NCI-H345 (cell line): Measurements from ENCODE around the gene DCPS.

Experiments
- DNase-seq: peaks from one replicate; lab custom pipeline; 2025; lab: John Stamatoyannopoulos, UW

DCPS gene

DNA sequence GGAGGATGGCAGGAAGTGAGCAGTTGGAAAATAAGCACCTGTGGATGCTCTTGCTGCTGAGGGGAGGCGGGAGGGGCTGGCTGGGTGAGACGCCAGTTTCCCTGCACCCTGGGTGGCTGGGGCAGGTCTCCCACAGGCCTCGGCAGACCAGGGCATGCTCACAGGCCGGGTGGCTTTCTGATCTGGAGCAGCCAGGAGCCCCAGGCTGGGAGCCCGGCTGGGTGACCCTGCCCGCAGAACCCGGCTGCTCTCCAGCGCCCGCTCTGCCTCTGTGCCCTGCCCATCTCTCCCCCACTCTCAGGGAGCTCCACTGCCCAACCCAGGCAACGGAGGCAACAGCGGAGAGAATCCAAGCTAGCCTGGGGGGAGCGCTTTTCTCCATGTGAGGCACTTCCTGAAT, 24.6 kb downstream of the DCPS start:
- DNase-seq, result no peak

DNA sequence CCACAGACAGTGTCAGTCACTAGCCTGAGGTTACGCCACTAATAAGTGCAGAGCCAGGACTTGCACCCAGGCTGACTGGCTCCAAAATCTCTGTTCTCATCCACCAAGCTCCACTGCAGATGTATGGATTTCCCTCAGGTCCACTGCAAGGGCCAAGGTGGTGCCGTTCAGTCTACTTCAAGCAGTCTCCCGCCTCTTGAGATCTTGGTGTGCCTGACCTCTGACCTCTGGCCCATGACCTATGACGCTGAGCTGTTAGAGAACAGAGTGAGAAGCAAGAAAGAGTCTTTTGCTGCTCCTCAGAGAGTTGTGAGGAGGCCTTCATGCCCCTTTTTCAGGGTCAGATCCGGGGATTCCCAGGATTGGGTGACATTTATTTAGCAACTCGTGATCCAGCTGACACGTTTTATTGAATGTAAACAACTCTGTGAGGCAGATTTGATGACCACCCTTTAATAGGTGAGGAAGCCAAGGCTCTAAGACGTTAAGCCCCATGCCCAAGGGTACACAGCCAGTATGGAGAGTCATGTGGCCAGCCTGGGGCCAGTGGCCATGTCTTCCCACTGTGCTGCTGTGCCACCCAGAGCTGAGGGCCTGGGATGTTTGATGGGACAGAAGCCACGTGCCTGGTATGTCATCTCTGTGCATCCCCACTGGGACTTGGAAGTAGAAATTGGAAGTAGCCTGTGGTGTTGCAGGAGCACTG, 25.2 kb downstream of the DCPS start:
- no peak for DNase-seq

DNA sequence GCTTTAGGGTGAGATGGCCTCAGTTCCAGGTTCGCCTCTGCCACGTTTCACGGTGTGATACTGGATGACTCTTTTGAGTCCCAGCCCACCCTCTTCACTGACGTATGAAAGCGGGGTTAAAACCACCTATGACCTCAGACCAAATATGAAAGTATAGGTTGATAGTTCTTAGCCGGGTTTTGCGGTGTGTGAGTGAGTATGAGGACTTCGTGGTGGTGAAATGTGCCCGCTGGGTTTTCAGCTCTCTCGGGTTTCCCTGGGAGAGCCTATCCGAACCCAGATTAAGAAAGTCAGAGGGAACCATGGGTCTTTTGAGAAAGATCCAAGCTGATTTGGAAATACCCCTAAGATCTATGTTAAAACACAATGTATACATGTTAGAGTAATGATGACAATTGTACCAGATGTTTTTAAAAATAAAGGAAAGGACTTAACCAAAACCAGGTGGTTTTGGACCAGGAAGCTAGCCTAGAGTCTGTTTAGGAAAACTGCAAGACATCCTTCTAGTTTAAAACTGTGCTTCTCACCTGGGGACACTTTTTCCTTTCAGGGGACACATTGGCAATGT, 25.9 kb downstream of the DCPS start:
- DNase-seq, result no peak

DNA sequence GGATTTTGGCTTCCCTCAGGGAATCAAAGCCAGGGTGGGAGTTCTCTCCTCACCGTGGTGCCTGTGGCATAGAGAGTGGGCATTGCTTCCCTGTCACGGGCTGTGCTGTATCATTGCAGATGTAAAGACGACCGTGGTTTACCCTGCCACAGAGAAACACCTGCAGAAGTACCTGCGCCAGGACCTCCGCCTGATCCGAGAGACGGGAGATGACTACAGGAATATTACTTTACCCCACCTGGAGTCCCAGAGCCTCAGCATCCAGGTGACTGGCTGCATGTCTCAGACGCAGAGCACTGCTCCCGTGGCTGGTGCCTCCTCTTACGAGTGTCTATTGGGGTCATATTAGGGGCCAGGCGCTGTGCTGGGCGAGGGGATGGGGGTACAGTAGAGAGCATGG, 27.4 kb downstream of the DCPS start:
- DNase-seq, result no peak

DNA sequence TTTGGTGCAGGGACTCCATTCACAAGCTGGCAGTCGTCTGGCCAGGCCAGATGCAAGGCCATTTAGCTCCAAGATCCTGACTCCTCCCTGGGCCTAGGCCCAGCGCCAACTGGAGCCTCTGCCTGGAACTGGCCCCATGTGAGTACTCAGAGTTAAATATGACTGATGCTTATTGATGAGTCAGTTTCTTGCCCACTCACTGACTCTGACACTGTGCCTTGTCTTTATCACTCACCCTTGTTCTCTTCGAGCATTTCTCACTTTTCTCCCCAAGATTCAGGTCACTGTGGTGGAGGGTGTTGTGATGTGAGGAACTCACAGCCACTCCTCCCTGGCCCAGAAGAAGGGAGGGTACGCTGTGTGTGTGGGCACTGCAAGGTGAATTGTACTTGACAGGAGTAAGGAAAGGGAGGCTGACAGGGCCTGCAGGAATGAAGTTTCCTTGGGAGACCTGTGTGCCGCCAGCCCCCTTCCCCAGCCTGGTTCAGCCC, 28.4 kb downstream of the DCPS start:
- no peak for DNase-seq

DNA sequence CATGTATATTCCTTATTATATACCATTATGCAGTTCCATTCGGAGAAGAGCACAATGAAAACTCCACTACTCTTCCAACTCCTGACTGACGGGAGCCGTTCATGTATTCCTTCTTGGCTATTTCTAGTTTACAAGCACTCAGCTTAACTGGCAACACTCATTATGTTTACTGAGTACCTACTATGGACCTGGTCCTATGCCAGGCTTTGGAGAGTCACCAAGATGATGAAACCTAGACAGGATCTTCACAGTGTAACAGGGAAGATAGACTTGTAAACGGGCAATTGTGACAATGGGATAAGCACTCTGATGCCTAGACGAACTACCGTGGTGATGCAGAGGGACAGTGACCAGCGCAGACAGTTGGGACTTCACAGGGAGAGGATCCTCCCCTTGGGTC, 29.3 kb downstream of the DCPS start:
- DNase-seq, result no peak

DNA sequence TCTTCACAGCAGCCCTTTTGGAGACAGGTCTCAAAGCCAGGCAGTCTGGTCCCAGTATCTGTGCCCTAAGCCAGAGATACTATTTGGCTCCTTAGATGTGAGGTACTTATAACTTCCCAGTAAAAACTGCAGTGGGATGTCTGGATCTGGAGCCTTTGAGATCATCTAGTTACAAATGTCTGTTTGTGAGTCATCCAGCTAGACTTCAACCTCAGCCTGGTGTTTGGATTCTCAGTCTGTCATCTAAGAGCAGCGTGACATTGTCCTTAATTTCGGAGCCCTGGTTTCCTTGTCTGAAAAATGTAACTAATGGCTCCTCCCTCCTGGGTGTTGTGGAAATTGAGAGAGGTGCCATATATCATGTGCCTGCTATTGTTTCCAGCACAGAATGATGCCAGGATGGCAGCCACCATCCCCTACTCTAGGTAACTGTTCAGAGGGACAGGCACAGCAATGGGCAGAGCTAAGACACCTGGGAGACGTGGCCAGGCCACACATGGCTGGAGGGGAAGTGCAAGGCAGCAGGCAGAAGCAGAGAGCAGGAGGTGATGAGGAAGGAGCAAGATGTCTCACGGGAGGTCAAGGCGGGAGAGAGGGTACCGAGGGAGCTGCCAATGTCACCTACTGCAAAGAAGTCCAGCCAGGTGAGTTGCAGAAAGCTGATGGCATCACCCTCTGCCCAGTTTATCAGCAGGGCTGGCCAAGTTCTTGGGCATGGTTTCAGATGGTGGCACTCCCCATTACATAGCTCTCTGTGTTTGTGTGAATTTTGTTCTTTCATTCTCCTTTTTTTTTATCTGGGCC, 31.0 kb downstream of the DCPS start:
- DNase-seq, result no peak

DNA sequence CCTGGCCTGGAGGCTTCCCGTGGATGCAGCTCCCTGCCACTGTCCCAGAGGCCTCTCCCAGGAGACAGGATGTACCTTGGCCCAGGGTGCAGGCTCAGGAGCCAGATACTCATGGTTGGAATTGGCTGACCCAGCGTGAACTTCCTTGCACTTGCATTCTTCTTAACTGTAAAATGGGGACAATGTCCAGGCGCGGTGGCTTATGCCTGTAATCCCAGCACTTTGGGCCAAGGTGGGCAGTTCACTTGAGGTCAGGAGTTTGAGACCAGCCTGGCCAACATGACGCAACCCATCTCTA, 31.6 kb downstream of the DCPS start:
- no peak for DNase-seq

DNA sequence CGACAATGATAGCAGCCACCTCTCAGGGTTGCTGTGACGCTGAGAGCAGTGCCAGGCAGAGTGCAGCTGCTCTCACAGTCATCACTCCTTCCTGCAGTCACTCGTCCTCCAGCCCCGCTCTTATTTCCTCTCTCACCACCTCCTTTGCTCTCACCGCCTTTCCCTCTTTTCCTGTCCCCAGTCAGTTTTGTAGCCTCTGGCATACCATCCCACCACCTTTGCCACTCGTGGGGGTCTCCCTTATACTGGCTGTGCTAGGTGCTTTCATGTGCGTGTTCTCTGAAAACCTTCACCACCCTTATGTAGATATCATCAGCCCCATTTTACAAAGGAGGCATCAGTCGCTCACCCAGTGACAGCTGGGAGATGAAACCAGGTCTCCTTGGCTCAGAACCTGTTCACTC, 32.3 kb downstream of the DCPS start:
- DNase-seq, result no peak

DNA sequence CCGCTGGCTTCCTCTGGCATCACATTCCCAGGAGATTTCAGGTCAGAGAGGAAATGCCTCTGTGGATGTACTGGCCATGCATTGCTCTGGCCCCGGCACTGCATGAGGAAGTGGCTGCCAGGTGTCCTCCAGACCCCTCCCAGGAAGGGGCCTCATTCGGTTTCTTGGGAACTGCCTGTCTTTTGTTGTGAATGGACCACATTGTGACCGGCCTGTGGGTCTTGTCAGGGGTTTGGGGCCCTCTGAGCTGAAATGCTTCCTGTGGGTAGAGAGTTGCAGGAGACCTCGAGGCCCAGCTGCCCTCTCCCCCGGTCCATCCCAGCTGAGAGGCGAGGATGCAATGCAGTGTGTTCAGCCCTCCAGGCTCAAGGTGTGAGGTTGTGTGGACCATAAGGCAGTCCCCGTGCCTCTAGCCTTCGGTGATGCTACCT, 32.8 kb downstream of the DCPS start:
- DNase-seq, result no peak

DNA sequence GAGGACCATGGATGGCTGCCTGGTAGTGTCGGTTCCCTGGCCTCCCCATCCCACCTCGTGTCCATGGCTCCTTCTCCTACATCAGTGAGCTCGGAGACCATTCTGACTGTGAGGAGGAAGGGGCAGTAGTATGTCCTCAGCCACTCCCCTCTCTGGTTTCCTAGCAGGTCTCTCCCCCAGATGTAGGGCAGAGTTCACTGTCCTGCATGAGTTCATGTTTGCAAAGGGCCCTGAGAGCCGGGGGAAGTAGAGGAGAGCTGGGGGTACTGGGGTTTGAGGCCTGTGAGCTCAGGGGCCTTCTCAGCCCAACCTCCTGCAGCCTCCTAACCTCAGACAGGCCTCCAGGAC, 33.2 kb downstream of the DCPS start:
- DNase-seq, result no peak

DNA sequence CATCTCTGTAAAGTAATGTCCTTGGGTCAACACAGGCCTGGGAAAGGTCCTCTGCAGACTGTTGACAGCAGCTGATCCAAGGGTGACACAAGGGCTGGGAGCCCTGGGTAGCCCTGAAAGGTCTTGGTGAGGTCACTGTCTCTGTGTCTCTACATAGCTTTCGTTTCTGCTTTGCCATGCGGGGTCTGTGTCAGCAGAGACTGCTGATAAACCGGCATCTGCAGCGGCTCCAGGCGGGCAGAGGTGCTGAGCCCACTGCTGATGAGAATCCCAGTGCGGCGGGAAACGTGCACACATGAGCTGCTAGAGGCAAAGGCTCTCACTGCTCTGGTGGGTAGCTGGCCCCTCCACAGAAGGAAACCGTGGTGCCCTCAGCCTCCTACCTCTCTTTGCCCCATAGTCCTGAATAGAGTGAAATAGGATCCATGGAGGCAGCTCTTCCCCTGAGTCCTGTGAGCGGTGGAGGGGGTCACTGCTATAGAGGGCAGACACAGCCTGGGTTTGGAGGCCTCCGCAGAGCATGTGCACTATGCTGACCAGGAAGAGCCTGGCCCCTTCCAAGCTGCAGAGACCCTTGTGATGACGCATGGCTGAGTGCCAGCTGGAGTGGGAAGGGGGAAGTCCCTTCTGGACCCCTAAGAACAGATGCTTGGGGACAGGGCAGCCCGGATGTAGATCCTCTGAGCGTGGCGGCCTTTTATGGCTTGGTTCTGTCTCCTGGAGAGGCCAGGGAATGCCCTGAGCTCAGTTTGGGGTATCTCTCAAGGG, 33.8 kb downstream of the DCPS start:
- no peak for DNase-seq

DNA sequence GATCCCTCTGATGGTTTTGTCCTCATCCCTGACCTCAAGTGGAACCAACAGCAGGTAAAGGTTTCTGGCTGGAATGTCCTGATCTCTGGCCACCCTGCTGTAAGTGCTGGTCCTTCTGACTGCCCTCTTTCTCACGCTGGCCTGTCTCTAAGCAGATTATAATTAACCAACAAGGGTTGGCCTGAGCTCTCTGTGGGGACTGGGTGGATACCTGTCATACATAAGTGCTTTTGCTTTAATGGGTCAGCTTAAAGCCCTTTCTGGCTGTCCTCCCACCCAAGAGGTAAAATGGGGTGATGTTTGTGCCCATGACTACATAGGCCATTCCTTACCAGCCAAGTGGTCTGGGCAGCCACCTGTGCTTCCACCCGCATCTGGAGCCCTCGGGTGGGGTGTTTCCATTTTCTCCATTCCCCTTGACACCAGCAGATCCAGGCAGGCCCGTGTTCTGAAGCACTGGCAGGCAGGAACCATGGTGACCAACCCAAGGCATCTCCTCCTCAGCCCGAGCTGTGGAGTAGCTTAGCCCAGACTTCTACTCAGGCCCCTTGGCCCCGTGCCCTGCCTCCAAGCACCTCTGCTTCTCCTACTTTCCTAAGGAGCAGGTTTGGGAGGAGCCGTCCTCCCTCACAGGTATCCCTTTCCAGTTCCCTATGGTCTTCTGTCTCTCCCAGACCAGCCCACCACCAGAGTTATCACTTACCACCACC, 34.6 kb downstream of the DCPS start:
- DNase-seq, result no peak

DNA sequence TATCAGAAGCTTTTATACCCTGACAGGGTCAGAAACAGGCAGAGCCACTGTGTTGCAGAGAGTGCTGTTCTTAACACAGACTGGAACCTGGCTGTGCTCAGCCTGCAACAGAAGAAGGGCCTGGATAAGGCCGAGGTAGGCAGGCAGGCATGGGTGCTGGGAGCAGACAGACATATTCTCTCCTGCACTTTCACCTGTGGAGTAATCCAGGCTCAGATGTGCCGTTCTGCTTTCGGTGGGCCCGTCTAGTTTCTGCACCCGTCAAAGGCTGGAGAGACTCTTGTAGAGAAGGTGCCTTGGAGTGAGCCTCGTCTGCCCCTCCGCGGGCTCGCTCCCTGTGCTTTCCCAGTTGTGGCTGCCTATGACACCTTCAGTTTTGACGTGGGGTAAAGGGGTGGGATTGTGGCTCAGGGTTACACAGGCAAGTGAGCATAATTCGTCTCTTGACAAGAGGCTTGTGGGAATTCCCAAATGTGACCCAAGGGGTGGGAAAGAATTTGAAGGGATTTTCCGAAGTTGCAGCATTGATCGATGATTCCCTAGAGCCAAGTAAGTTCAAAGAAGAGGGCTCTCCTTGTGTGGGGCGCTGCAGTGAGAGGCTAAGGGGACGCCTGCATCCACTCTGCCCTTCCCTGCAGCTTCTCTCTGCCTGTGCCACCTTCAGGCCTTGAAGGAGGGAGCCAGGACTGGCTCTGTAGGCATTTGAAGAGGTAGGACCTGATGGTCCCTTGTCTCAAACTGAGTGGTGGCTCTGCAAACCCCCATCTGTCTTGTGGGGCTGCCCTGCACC, 35.4 kb downstream of the DCPS start:
- DNase-seq, result no peak

DNA sequence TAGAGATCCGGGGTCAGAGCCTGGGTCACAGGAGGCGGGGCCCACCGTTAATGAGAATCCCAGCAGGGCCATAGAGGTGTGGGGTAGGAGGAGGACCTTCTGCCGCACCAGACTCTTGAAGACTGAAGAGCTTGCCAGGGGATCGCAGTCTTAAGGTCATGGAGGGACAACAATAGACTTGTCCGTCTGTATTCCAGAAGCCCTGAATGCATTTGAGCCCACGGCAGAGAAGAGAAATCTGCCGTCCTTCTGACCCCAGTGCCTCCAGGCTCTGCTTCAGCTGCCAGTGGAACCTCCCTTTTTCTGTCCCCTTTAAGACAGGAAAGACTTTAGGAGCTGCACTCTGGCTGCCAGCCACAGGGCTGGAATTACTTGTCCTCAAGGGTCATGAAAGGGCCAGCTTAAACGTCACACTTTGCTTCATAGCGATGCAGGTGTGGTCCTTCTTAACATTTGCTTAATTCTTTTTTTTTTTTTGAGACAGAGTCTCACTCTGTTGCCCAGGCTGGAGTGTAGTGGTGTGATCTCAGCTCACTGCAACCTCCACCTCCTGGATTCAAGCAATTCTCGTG, 36.1 kb downstream of the DCPS start:
- no peak for DNase-seq

DNA sequence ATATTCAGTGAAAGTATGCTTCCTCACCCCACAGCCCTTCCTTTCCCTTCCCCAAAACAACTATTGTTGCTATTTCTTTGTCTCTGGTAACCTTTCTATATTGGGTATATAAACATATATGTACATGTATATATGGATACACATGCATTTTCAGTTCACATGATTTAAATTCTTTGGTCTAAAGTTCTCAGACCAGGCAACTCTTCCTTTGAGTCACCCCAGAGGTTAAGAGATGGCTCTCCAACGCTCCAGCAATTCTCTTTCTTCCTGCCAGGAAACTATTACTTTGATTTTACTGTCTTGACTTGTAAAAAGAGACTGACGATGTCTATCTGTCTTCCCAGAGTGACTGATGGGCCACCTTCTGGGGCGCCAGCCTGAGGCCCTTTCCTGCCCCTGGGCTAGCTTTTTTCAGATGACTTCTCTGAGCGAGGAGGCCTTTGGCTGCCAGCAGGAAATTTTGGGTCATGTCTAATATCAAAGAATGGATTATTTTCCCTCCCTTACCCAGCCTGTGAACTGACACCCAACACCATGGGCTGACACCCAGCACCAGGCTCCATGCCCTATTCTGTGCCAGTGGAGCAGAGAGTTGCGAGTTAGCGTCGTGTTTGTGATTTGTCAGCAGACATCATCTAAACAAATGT, 37.2 kb downstream of the DCPS start:
- DNase-seq, result no peak

DNA sequence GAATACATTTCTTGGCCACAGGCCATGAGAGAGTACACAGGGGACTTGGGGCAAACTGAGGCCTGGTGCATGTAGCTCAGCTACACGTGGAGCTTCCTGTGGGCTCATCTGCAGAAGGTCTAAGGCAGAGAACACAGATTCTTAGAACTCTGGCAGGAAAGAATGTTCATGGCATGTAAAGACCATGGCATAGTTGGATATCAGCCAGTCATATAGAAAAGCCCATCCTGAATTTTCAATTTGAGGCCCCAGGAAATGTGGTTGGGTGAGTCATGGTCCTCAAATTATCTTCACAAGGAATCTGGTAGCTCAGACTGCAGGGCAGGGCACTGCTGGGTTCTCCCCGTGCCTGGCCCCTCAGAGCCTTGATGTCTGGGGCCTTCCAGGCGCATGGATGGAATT, 37.9 kb downstream of the DCPS start:
- no peak for DNase-seq

DNA sequence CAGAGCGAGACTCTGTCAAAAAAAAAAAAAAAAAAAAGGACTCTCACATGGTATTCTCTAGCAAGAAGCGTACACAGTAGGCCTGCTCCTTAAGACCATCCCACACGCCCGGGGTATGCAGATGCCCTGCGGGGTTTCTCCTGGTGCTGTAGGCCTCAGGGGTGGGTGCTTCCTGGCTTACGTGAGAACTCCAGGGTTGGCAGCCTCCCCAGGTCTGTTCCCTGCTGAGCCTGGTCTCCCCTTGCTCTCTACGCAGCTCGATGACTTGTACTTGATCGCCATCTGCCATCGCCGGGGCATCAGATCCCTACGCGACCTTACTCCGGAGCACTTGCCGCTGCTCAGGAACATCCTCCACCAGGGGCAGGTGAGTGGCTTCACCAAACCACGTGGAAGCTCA, 39.2 kb downstream of the DCPS start:
- no peak for DNase-seq

DNA sequence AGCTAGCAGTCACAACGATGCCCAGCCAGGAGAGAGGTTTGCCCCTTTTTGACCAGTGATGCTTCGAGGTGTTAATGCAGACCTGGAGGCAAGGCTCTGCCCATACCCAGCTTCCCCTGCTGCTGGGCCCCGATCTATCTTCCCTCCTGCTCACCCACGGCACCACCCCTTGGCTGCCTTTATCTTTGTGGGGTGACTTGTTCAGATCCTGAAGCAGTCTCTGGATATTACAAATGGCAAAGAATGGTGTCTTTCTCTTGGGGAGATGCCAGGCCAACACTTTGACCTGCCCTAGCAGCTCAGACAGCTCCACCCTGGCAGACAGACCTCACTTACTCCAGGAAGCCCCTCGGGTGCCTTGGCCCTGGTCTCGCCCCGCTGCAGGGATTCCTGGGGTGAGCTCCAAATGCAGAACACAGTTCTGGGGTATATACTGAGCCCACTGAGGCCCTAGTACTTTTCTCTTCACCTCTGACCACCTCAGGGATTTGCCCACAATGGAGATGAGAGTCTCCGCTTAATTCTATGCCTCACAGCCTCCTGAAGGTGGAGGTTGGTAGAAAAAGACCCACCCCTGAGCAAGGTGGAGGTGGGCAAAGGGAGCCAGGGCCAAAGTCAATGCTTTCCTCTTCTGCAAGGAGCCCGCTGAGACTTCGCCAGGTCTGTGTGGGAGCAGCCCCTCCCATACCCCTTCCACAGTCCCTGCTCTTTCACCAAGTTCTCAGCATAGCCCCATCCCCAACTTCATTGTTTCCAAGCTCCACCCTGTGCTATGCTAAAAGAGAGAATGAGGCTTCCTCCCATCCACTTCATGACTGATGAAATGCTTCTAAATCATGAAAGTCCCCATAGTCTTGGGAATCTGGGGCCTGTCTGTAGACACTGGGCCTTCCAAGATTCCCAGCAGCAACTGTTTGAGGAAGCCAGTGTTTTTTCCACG, 40.6 kb downstream of the DCPS start:
- DNase-seq, result no peak
